ENCODE results near the gene CAPN11. TPM values are rescaled to one million over a fixed set of nuclear protein-coding genes. Genes with fewer than 3 reads are reported as not detected.

CAPN11 gene
- total and polyA plus RNA-seq, 2 donors (not counting 3 experiments of a cell fraction or from before 2014, with no cell fraction given), result 1.4 to 1.7 TPM

GRCh38 chr6:44149369-44150012 is 9.1 kb upstream of the CAPN11 start:
- H3K79me2 ChIP-seq (ENCODE audit: control insufficient read depth, insufficient read depth, low read length), result no peaks in the 10 kb centered on the region
- dilution Hi-C loops (cut with MboI; ENCODE audit: extremely low pct_ligation_motif_present, low sequenced_read_pairs), result no loop called here
- H3K9me1 ChIP-seq (replicated peaks; ENCODE audit: control insufficient read depth, extremely low read depth, insufficient read depth, low read length), result no peaks in the 10 kb centered on the region
- no peaks in the 10 kb centered on the region for H4K20me1 ChIP-seq (replicated peaks; ENCODE audit: control insufficient read depth, extremely low read depth, insufficient read depth, low read length)
- H2AFZ ChIP-seq (ENCODE audit: low read depth, low read length), result no peak overlapping the region
- POLR2A ChIA-PET, result no interaction called here
- no peak overlapping the region for H3K27ac ChIP-seq (ENCODE audit: insufficient read depth, low read depth, low read length)
- no peaks in the 10 kb centered on the region for H3K9me3 ChIP-seq (replicated peaks; ENCODE audit: control insufficient read depth, insufficient read depth, low read length)
- no peak for TF ChIP-seq FOS (IDR thresholded peaks at IDR 0.05; ENCODE audit: borderline replicate concordance, insufficient read depth, low read length)
- TF ChIP-seq MYC (IDR thresholded peaks at IDR 0.05; ENCODE audit: low read depth, low read length), result no peak
- H3K4me2 ChIP-seq (ENCODE audit: insufficient read depth, low read length), result no peak overlapping the region
- H3K9ac ChIP-seq (replicated peaks; ENCODE audit: extremely low read depth, insufficient read depth, low read length), result no peak overlapping the region
- CTCF ChIA-PET, result interaction anchor here (0.8 to 5.0 kb wide), 3 partner anchors 38 to 52 kb away, joined by 3 to 95 read pairs (median 8); no protein-coding TSS in a partner anchor
- H3K4me1 ChIP-seq (ENCODE audit: control insufficient read depth, extremely low read depth, insufficient read depth, low read length), result no peaks in the 10 kb centered on the region
- H3K4me3 ChIP-seq (replicated peaks in 1 of 3; ENCODE audit: insufficient read depth in 1 of 3, low read depth in 1 of 3, low read length in 3 of 3), result no peak overlapping the region
- intact Hi-C loops (cut with micrococcal nuclease), result loop anchor here (5.0 kb wide), 1 partner anchor 188 kb away; no protein-coding TSS in a partner anchor
- DNase-seq (ENCODE audit: low read depth, low spot score) (no peak), FAIRE-seq (no peak)
- H3K36me3 ChIP-seq (ENCODE audit: control insufficient read depth in 2 of 2, extremely low read depth in 1 of 2, insufficient read depth in 2 of 2, low read length in 2 of 2), result peaks cover 5 to 19% of the 10 kb centered on the region in 2 experiments
- no peaks in the 10 kb centered on the region for H3K27me3 ChIP-seq (ENCODE audit: control insufficient read depth in 2 of 2, insufficient read depth in 2 of 2, low read length in 2 of 2)
- no TSS peak for BruUV-seq (replicated peaks)

GRCh38 chr6:44150317-44150917 is 8.2 kb upstream of the CAPN11 start:
- BruUV-seq (replicated peaks), result no TSS peak
- ChIA-PET POLR2A (no interaction called here), CTCF (interaction anchor here (0.8 to 5.0 kb wide), 7 partner anchors 13 to 189 kb away, joined by 3 to 95 read pairs (median 5); partner anchors contain the start of gene TMEM63B)
- no peak overlapping the region for H3K9ac ChIP-seq (replicated peaks; ENCODE audit: extremely low read depth, insufficient read depth, low read length)
- peaks cover 5 to 19% of the 10 kb centered on the region in 2 experiments for H3K36me3 ChIP-seq (ENCODE audit: control insufficient read depth in 2 of 2, extremely low read depth in 1 of 2, insufficient read depth in 2 of 2, low read length in 2 of 2)
- FAIRE-seq (no peak), DNase-seq (ENCODE audit: low read depth, low spot score) (no peak)
- H3K9me1 ChIP-seq (replicated peaks; ENCODE audit: control insufficient read depth, extremely low read depth, insufficient read depth, low read length), result no peaks in the 10 kb centered on the region
- H3K27me3 ChIP-seq (ENCODE audit: control insufficient read depth in 2 of 2, insufficient read depth in 2 of 2, low read length in 2 of 2), result no peaks in the 10 kb centered on the region
- H3K79me2 ChIP-seq (ENCODE audit: control insufficient read depth, insufficient read depth, low read length), result no peaks in the 10 kb centered on the region
- no peaks in the 10 kb centered on the region for H4K20me1 ChIP-seq (replicated peaks; ENCODE audit: control insufficient read depth, extremely low read depth, insufficient read depth, low read length)
- no peaks in the 10 kb centered on the region for H3K9me3 ChIP-seq (replicated peaks; ENCODE audit: control insufficient read depth, insufficient read depth, low read length)
- H3K4me1 ChIP-seq (ENCODE audit: control insufficient read depth, extremely low read depth, insufficient read depth, low read length), result no peaks in the 10 kb centered on the region
- no peak overlapping the region for H3K4me3 ChIP-seq (replicated peaks in 1 of 3; ENCODE audit: insufficient read depth in 1 of 3, low read depth in 1 of 3, low read length in 3 of 3)
- no peak overlapping the region for H3K27ac ChIP-seq (ENCODE audit: insufficient read depth, low read depth, low read length)
- dilution Hi-C loops (cut with MboI; ENCODE audit: extremely low pct_ligation_motif_present, low sequenced_read_pairs) (no loop called here), intact Hi-C loops (cut with micrococcal nuclease) (loop anchor here (5.0 kb wide), 1 partner anchor 187 kb away; no protein-coding TSS in a partner anchor)
- no peak overlapping the region for H2AFZ ChIP-seq (ENCODE audit: low read depth, low read length)
- no peak overlapping the region for H3K4me2 ChIP-seq (ENCODE audit: insufficient read depth, low read length)
- no peak for TF ChIP-seq MYC (IDR thresholded peaks at IDR 0.05; ENCODE audit: low read depth, low read length)

All from endothelial cell of umbilical vein (primary cell).